ENCODE results near the gene PLCXD1.
A peak's percentile ranks its signal among the peaks of the same experiment; 100 is the strongest.
"Not testable (repeated sequence)": the region's sequence is repeated elsewhere in the genome, so short reads cannot be mapped to it uniquely, and the experiment has no call there.

Gene PLCXD1

DNA sequence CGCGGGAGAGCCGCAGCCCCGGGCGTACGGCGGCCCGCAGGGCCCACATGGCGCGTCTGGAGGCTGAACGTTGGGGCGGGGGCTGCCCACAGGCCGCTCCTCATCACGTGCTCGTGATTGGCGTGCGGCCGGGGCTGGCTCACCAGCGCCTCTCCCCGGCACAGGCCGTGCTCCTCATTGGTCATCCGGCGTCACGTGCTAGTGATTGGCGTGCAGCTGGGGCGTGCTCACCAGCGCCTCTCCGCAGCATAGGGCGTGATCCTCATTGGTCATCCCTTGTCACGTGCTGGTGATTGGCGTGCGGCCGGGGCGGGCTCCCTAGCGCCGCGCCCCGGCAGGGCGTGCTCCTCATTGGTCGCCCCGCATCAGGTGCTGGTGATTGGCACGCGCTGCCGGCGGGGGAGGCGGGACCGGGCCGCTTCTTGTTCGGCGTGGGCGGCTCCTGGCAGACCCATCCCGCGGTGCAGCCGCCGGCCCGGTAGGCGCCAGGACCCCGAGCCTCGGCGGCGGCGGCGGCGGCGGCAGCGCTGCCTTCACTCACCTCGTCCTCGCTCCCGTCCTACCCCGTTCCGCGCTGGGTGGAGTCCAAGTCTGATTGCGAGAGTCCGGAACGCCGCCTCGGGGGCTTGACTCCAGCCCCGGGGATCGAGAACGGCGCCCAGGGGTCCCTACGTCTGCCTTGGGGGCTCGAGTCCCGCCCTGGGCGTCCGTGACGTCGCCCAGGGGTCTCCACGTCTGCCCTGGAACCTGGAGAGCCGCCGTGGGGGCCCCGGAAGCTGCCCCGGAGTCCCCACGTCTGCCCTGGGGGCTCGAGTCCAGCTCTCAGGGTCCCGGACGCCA, 37.8 kb downstream of the PLCXD1 start, which contains the start of gene GTPBP6:
Gene GTPBP6 (minus strand): TSS at position 58 of the 840 bp plus-strand sequence. CDS start 9 bp downstream, at position 49.
- no peak for DNase-seq

- no peak for DNase-seq
Observed at GRCh38 chrX:319579-320125, 38.5 kb downstream of the PLCXD1 start.

- DNase-seq = no peak
Observed at GRCh38 chrX:320126-320783, 39.1 kb downstream of the PLCXD1 start.

DNA sequence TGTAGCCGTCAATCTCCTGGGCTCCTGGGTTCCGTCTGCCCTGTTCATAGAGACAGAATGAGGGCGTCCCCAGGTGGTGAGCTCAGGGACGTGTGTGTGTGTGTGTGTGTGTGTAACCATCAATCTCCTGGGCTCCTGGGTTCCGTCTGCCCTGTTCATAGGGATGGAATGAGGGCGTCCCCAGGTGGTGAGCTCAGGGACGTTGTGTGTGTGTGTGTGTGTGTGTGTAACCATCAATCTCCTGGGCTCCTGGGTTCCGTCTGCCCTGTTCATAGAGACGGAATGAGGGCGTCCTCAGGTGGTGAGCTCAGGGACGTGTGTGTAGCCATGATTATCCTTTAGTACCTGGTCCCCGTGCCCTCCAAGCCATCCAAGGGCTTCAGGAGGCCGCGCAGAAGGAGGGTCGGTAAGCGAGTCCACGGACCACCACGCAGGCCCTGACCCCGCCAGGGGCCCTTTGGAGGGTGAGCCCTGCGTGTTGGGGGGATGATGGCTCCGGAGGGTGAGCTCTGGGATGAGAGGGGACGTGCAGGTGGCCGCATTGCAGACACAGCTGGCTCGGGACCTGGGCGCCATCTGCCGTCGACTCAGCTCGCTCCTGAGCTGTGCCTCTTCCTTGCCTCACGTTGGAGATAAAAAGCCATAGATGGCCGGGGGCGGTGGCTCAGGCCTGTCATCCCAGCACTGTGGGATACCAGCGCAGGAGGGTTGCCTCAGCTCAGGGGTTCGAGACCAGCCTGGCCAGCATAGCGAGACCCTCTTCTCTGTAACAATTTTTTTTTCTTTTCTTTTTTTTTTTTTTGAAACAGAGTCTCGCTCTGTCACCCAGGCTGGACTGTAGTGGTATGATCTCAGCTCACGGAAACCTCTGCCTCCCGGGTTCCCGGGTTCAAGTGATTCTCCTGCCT, 42.8 kb downstream of the PLCXD1 start:
- no peak for DNase-seq

DNA sequence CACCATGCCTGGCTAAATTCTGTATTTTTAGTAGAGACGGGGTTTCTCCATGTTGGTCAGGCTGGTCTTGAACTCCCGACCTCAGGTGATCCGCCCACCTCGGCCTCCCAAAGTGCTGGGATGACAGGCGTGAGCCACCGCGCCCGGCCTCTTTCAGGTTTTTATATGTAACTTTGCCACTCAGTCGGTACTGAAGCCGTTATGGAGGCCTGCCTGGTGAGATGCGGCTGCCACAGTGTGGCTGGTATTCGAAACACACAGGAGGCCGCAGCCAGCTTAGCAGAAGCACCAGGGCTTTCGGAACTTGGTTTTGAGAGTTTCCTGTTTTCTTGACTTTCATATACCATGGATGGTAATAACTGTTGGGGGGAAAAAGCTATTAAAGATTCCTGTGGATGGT, 43.5 kb downstream of the PLCXD1 start:
- DNase-seq = not testable (repeated sequence)

DNA sequence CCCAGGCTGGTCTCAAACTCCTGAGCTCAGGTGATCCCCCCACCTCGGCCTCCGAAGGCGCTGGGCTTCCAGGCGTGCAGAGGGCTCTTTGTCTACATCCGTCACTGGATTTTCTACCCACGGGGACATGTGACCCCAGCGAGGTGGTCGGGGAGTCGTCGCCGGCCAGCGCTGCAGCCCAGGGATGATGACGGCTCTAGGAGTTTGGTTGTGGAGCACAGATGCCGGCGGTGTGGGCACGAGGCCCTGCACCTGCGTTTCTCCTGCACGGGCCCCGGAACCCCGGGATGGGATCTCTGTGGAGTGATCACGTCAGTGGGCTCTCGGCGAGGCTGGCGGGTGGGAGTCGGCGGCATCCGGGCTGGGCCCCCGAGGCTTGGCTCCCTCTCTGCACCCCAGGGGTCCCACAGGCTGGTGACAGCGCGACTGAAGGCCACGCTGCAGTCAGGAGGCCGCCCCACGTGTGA, 46.5 kb downstream of the PLCXD1 start:
- DNase-seq = no peak

GRCh38 chrX:329291-329910, 48.2 kb downstream of the PLCXD1 start:
- peak in 1 of 3 experiments; percentile 25 for DNase-seq

GRCh38 chrX:330141-330725, 49.1 kb downstream of the PLCXD1 start:
- not testable (repeated sequence) for DNase-seq

GRCh38 chrX:330726-331150, 49.6 kb downstream of the PLCXD1 start:
- DNase-seq = no peak

DNA sequence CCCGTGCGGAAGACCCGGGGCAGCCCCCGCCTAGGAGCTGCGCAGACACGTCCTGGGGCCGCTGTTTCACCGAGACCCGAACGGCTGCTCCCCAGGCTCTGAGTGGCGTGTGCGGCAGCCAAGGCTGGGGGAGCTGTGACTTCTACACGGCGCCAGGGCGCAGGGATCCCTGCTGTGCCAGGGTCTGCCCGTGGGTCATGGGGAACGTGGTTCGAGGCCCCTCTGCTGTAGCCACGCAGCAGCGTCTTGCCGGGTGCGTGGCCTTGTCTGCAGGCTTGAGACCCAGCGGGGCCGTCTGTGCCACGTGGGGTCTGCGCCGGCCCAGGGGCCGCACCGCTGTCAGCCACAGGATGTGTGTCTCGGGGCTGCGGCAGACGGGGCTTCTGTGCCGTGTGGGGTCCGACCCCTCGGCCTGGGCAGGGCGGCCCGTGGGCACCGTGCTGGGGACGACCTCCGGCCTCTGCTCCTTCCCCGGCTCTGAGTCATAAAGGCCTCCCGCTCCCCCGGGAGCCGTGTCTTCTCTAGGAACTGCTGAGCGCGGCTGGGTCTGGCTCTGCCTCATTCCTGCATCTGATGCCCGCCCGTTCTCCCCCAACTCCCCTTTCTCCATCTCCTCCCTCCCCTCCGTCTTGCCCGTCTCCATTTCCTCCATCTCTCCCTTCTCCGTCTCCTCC, 50.1 kb downstream of the PLCXD1 start:
- DNase-seq = no peak

GRCh38 chrX:331825-332495, 50.8 kb downstream of the PLCXD1 start:
- DNase-seq = no peak

- no peak for DNase-seq
Observed at GRCh38 chrX:332496-332860, 51.3 kb downstream of the PLCXD1 start.

DNA sequence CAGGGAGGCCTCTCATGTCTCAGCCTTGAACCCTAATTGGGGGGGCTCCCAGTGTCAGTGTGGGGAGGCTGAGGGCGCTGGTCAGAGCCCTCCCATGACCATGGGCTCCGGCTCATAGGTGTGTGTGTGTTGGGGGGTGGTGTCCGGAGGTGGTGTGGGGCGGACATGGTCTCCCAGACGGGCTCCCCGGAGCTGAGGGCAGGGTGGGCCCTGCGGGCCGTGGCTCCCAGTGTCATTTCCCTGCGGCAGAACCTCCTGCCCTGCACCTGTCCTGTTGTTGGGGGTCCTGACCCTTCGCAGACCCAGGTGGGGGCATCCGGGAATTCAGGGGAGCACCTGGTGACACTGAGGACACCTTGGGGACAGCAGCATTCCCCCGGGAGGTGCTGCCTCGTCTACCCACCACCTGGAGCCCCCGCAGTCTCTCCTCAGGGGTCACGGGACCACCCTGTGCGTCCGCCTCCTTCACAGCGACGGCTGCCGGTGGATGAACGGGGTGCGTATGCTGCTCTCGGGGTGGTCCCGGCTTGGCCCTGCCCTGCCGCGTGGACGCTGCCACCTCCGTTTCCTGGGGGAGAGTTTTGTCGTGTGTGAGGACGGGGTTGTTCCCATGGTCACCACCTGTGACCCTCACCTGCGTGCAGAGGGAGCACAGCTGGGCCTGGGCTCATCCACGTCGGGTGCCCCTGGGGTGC, 51.9 kb downstream of the PLCXD1 start:
- no peak for DNase-seq

- DNase-seq = no peak
Observed at GRCh38 chrX:333611-334311, 52.6 kb downstream of the PLCXD1 start.

- no peak for DNase-seq
Observed at GRCh38 chrX:334331-334891, 53.2 kb downstream of the PLCXD1 start.

GRCh38 chrX:334971-335757, 54.0 kb downstream of the PLCXD1 start:
- no peak for DNase-seq

- DNase-seq = no peak
Observed at GRCh38 chrX:335758-336155, 54.6 kb downstream of the PLCXD1 start.

DNA sequence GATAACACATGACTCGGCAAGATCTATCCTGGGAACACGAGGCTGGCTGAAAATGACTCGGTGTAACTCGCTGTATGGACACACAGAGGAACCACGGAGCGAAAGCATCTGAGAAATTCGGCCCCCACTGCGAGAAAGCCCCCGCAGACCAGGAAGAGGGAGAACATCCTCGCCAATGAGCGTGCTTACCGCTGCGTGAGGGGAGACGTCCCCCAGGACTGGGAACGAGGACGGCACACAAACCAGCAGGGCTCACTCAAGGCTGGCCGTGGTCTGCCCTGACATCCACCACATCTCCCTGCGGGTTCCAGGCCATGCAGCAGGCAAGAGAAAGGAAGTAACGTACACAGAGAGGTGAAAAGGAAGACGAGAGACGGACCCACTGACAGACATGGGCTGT, 55.0 kb downstream of the PLCXD1 start:
- no peak for DNase-seq

Measured in NCI-H1417 (cell line).